BJ (cell line): ENCODE results near the gene LBX1. TPM values are rescaled to one million over a fixed set of nuclear protein-coding genes. Genes with fewer than 3 reads are reported as not detected.

Experiments used
- CTCF ChIA-PET: fragments of 350-600 bp; formaldehyde crosslinking; extraction: SDS; loops from one replicate; lab custom pipeline; 2021; ENCODE audit warnings: antibody characterized with exemption, inconsistent platforms; lab: Yijun Ruan, JAX
- POLR2A ChIA-PET: fragments of 300-600 bp; sonication (Branson Sonifier 250); formaldehyde crosslinking; extraction: SDS; loops from one replicate; lab custom pipeline; 2021; ENCODE audit warnings: antibody characterized with exemption; lab: Charles Lee
- DNase-seq: peaks from one replicate; pipeline ENCODE4 v3.0.0-alpha.2; 2011; ENCODE audit warnings: low read depth
- H3K27me3 ChIP-seq: 2 replicates; pipeline ENCODE4 v1.6.0; 2011; ENCODE audit warnings: low read length; ENCODE audit not compliant: control insufficient read depth, insufficient read depth
- H3K36me3 ChIP-seq: 2 replicates; pipeline ENCODE4 v1.5.1; 2011; ENCODE audit warnings: low read length; ENCODE audit not compliant: control insufficient read depth, insufficient read depth
- H3K4me3 ChIP-seq: 2 replicates; pipeline ENCODE4 v1.5.1; 2011; ENCODE audit warnings: low read depth, mild to moderate bottlenecking, control low read depth, low read length
- CTCF ChIP-seq: IDR thresholded peaks from 2 replicates; pipeline ENCODE4 v1.5.1; 2011; ENCODE audit warnings: low read depth, mild to moderate bottlenecking, control low read depth, inconsistent platforms, low read length, moderate library complexity; ENCODE audit not compliant: insufficient read depth
- polyA plus RNA-seq: library from polyadenylated mRNA; depleted of rRNA; stranded (reverse); fragments of >200 nt; gene quantifications from 2 replicates; pipeline ENCODE4 v1.2.3, GENCODE V29; 2011

Gene LBX1
- polyA plus RNA-seq, 1 experiment = not detected

- no peak for TF ChIP-seq CTCF
- POLR2A ChIA-PET = no interaction called here
- CTCF ChIA-PET = interaction anchor here (0.6 to 1.5 kb wide), 2 partner anchors 209 to 916 kb away, joined by 3 read pairs; no protein-coding TSS in a partner anchor
- DNase-seq = no peak
- no peaks in the 10 kb centered on the region for H3K36me3 ChIP-seq
- H3K4me3 ChIP-seq = no peak overlapping the region
- peaks cover 8% of the 10 kb centered on the region for H3K27me3 ChIP-seq
Observed at GRCh38 chr10:101257491-101257890, 28.2 kb upstream of the LBX1 start.

DNA sequence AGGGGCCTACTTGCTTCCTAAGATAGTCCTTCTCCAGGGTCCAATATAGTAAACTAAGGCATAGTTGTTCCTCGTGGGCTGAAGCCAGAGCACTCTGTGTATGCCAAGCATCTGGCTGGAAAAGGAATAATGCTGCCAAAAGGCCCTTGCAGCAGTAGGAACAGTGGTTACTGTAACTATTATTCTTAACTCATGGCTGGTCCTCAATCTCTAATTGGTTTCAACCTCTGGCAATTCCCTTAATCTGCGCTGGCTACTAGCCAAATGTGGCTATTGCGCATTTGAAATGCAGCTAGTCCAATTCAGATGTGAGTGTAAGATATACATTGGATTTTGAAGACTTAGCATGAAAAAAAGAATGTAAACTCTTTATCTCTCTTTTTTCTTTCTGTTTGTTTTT lies 27.8 kb upstream of the LBX1 start:
- CTCF ChIA-PET = interaction anchor here (0.6 to 1.5 kb wide), 2 partner anchors 210 to 915 kb away, joined by 3 read pairs; no protein-coding TSS in a partner anchor

GRCh38 chr10:101256387-101256786 lies 27.1 kb upstream of the LBX1 start:
- no peak for TF ChIP-seq CTCF
- ChIA-PET CTCF (interaction anchor here (1.0 to 1.5 kb wide), 3 partner anchors 12 to 210 kb away, joined by 3 read pairs; no protein-coding TSS in a partner anchor), POLR2A (no interaction called here)
- no peak for DNase-seq
- Histone ChIP-seq H3K4me3 (no peak overlapping the region), H3K27me3 (peaks cover 8% of the 10 kb centered on the region), H3K36me3 (no peaks in the 10 kb centered on the region)

More for the DNA sequence above, 27.8 kb upstream of the LBX1 start:
- Histone ChIP-seq H3K27me3 (peaks cover 8% of the 10 kb centered on the region), H3K4me3 (no peak overlapping the region), H3K36me3 (no peaks in the 10 kb centered on the region)
- DNase-seq = no peak
- TF ChIP-seq CTCF = no peak
- POLR2A ChIA-PET = no interaction called here

DNA sequence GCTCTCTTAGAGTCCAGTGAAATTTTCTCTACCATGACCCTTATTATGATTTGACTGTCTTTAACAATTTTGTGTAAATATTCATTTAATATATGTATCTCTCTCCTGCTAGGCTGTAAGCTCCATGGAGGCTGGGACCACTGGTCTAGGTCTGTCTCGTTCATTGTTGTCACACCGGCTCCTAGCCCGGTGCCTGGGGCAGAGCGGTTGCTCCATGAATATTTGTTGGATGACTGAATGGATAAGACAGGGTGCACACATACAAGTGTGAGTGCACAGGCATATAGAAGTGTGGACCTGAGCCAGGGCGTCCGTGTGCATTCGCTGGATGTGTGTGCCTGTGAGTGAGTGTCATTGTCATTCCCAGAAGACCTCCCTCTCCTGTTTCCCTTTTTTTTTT lies 20.9 kb upstream of the LBX1 start:
- ChIA-PET CTCF (interaction anchor here (1.0 kb wide), 2 partner anchors 8 to 11 kb away, joined by 3 read pairs; no protein-coding TSS in a partner anchor), POLR2A (no interaction called here)
- Histone ChIP-seq H3K4me3 (no peak overlapping the region), H3K36me3 (no peaks in the 10 kb centered on the region), H3K27me3 (peaks cover 19% of the 10 kb centered on the region)
- TF ChIP-seq CTCF = no peak
- no peak for DNase-seq

DNA sequence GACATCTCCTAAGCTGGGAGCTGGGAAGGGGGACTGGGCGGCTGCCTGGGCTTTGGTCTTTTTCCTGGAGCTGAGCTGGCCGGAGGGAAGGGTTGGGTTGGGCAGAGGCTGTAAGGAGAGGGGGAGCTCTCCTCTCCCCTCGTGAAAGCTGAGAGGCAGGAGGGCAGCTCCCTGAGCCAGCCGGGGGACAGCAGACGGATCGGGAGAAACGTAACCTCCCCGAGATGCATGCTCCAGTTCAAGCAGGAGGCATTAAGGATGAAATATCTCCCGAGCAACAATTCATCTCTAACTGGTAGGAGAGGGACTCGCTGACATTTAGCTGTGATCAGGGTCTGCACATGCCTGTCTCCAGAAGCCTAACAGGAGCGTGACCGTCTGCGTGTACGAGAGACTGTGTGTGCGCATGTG lies 19.9 kb upstream of the LBX1 start:
- no peak for TF ChIP-seq CTCF
- ChIA-PET POLR2A (no interaction called here), CTCF (interaction anchor here (1.0 kb wide), 1 partner anchor 12 kb away, joined by 3 read pairs; no protein-coding TSS in a partner anchor)
- DNase-seq = no peak
- H3K36me3 ChIP-seq = no peaks in the 10 kb centered on the region
- H3K4me3 ChIP-seq = no peak overlapping the region
- peaks cover 14% of the 10 kb centered on the region for H3K27me3 ChIP-seq
